GM19023 (cell line): Measurements from ENCODE around the gene FARS2.

ENCODE experiments used
- ATAC-seq: cut with Tn5 transposase; IDR thresholded peaks from one replicate; pipeline ENCODE4 v1.9.1; 2021; ENCODE audit warnings: mild to moderate bottlenecking, moderate library complexity; ENCODE audit not compliant: unreplicated experiment

The FARS2 gene

GRCh38 chr6:5260661-5261544, at the start of gene FARS2, which contains the start of gene LYRM4:
Gene FARS2, plus strand, starts transcription at chr6:5261513.
Gene LYRM4, minus strand, starts transcription at chr6:5260950. Its CDS starts 217 bp downstream, at chr6:5260733.
- ATAC-seq = peak; percentile 80

GRCh38 chr6:5213836-5214235, 47.5 kb upstream of the FARS2 start:
- ATAC-seq = no peak

- ATAC-seq = no peak
These were observed 46.7 kb upstream of the FARS2 start for GRCh38 chr6:5214570-5215052.

GRCh38 chr6:5215159-5215558, 46.2 kb upstream of the FARS2 start:
- ATAC-seq = no peak

GRCh38 chr6:5215799-5216198, 45.5 kb upstream of the FARS2 start:
- no peak for ATAC-seq

GRCh38 chr6:5217356-5217755, 44.0 kb upstream of the FARS2 start:
- no peak for ATAC-seq

GRCh38 chr6:5219011-5219691, 42.2 kb upstream of the FARS2 start:
- ATAC-seq = no peak

GRCh38 chr6:5220443-5220842, 40.9 kb upstream of the FARS2 start:
- ATAC-seq = no peak

- no peak for ATAC-seq
These were observed 38.0 kb upstream of the FARS2 start for GRCh38 chr6:5223309-5223708.

GRCh38 chr6:5229356-5229755, 32.0 kb upstream of the FARS2 start:
- ATAC-seq = no peak

- no peak for ATAC-seq
These were observed 31.2 kb upstream of the FARS2 start for GRCh38 chr6:5230081-5230480.

- ATAC-seq = no peak
These were observed 30.0 kb upstream of the FARS2 start for GRCh38 chr6:5231289-5231688.

- no peak for ATAC-seq
These were observed 26.4 kb upstream of the FARS2 start for GRCh38 chr6:5234874-5235273.

GRCh38 chr6:5235830-5236229, 25.5 kb upstream of the FARS2 start:
- no peak for ATAC-seq

GRCh38 chr6:5237805-5238204, 23.5 kb upstream of the FARS2 start:
- ATAC-seq = no peak

- no peak for ATAC-seq
These were observed 23.0 kb upstream of the FARS2 start for GRCh38 chr6:5238336-5238735.

GRCh38 chr6:5241252-5241651, 20.1 kb upstream of the FARS2 start:
- ATAC-seq = no peak

- no peak for ATAC-seq
These were observed 18.2 kb upstream of the FARS2 start for GRCh38 chr6:5243069-5243468.

GRCh38 chr6:5246141-5247097, 14.9 kb upstream of the FARS2 start:
- no peak for ATAC-seq

- ATAC-seq = no peak
These were observed 14.1 kb upstream of the FARS2 start for GRCh38 chr6:5247201-5247600.
